NCI-H82 treated with DMSO at 0.1 percent for 48 hours (cell line): ENCODE results near the gene FLT4.

ENCODE experiments used
- DNase-seq: peaks from one replicate; lab custom pipeline; 2025; ENCODE audit not compliant: unreplicated experiment; lab: John Stamatoyannopoulos, UW

FLT4 gene

DNA sequence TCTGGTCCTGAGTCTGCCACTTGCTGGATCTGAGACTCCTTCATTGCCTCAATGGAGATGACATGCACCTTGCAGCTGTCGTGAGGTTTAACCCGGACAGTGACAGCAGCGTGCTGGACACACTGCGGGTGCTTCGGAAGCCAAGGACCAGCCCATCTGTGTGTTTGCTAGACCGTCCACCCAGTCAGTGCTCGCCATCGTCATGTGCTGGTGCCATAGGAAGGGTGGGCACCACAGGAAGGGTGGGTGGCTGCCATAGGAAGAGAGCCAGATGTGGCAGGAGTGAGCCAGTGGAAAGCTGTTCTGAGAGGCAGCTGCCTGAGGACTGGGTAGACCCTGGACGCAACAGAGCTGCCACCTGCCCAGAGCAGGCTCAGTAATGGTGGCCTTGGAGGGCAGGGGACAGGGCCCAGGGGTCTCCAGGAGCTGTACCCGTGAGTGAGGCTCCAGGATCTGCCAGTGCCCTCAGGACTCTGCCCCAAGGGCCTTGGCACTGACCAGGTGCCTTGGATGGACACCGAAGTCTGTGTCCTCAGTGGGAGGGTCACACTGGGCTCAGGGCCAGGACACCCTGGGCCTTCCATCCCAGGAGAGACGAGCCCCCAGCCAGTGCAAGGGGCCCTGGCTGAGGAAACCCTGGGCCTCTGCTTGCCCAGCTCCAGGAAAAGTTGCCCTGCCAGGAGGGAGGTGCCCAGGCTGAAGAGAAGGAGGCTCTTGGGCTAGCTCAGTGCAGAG is 21.8 kb downstream of the FLT4 start:
- DNase-seq: no peak

DNA sequence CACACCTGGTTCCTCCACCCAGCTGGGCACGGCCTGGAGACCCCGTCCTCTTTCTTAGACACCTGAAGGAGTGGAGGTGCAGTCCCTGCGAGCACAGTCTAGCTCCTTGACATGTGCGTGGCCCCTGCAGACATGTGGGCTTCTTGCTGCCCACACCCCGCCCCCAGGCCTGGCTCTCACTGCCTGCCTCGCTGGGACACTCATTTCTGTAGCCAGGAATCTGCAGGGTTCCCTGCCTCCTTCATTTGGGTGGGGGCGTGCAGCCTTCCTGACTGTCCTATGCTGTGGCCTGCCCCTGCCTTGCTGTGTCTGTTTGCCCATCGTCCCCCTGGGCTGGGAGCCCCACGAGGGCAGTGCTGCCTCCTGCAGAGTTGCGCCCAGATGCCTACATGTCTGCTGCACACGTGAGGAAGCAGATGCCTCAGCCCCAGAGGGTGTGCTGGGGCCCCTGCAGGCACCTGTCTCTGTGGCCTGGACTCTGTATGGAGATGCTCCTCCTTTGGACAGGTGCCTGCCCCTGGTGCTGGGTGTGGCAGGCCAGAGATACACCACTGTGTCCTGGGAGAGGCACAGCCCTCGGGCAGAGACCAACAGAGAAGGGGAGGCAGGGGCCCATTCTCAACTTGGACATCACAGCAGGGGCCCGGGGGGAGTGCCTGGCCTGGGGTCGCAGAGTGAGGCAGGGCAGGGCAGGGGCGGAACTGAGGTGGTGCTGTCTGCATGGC is 22.6 kb downstream of the FLT4 start:
- DNase-seq: no peak

DNA sequence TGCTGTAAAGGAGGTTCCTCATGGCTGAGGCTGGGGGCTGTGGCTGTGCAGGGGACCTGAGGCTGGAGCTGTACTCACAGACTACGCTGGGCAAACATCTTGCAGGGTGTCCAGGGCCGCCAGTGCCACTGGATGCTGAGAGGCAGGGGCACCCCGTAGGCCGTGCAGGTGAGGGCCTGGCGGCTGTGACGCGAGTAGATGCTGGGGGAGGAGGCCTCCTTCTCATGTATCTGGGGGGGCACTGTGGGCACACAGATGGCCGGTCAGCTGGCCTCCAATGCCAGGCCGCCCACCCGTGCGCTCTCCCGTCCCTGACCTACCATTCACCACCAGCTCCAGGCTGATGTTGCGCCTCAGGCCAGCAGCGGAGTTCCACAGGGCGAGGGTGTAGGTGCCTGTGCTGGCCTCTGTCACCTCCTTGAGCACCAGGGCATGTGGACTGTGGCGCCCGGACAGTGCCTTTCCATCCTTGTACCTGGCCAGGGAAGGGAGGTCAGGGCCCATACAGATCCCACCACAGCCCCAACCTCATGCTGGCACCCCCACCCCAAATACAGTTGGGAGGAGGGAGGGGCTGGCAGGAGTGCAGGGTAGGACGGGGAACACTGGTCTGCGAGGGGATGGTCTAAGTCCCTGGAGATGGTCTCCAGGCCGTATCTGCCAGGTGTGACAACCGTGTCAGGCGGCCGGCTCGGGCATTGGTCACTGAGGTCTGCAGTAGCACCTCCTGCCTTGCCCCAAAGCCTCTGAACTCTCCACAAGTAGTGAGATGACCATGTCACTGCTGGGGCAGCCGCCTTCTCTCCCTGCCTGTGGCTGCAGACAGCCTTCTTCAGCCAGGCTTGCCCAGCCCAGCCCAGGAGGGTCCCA is 23.4 kb downstream of the FLT4 start:
- no peak for DNase-seq

DNA sequence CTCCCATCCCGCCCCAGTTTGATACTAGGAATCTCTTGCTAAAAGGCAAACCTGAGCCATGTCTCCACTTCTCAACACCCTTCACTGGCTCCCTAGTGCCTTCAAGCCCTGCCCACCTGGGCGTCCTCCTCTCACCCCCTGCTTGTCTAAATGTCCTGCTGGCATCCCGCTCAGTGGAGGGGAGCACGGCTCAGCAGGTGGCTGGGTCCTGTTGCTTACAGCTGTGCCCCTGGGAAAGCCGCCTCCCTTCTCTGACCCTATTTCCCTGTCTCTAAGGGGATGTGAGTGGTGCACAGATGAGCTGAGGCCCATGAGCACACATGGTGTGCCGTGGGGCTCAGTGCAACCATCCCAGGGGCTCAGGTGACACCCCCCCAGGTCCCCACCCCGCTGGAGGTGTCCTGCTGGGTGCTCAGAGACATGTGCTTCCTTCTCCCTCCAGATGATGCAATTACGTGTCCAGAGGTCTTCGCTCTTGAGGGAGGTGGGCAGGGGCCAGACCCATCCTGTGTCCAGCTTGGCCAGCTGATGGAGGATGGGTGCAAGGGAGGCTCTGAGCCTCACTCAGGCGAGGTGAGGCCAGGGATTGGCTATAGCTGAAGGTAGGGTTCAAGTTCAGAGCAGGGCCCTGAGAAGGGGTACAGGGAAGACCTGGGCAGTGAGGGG is 24.1 kb downstream of the FLT4 start:
- no peak for DNase-seq

DNA sequence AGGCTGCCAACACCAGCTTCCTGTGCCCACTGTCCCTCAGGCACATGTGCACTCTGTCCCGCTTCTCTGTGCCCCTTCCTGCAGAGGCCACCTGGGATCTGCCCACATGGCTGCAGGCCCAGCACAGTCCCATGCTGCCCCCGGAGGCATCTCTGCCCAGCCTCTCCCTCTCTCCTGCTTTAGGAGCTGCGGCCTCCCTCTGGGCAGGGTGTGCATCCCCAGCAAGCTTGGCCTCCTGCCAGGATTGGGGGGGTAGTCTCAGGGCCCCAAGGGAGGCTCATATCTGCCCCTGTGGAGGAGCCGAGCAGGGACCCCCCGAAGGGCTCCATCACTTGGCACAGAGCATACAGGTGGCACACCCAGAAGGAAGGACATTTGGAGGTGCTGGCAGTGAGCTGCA is 24.8 kb downstream of the FLT4 start:
- no peak for DNase-seq

DNA sequence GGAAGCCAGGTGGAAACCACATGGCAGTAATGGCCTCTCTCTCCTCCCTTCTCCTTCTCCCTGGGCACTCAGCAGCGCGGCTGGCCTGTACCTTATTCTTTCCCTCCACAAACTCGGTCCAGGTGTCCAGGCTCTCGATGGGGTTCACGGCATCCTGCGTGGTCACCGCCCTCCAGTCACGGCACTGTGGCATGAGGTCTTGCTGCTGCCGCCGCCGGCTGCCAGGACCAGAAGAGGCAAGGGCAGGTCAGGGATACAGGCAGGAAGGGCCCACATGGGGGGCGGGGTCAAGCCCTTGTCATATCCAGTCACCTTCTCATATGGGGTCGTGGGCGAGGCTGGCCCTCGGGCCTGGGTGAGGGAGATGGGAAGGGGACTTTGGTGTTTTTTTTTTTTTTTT is 25.6 kb downstream of the FLT4 start:
- DNase-seq: no peak

DNA sequence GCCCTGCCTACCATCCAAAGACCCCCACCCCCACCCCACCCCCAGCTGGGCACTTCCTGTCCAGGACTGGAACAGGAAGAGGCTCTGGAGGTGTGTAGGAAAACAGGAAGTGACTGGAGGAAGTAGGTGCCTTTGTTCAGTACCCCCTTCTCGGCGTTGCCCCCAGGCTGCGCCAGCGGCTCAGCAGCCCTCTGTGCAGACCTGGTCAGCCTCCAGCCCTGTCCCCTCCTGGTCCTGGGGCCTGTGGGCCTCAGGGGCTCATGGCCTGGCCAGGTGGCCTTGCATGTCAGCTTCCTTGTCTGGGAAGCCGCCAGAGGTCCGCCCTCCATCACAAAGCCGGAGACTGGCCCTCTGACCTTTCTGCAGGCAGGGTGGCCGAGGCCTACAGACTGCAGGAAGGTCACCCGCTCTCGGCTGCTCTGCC is 26.0 kb downstream of the FLT4 start:
- DNase-seq: no peak

DNA sequence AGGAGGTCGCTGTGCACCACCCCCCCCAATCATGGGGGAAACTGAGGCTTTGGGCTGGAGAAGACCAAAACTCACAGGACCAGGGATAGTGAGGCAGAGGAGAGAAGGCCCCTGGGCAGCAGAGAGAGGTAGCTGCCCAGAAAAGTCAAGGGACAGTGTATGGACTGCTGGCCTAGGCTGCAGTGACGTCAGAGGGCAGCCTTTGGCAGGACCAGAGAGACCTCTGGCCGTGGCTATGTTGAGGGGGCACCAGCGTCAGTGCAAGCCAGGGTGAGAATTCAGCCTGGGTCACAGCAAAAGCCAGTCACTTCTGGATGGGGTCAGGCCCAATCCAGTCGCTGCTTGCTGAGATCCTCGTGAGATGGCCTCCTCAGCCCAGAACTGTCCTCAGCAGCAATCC is 26.5 kb downstream of the FLT4 start:
- DNase-seq: no peak

DNA sequence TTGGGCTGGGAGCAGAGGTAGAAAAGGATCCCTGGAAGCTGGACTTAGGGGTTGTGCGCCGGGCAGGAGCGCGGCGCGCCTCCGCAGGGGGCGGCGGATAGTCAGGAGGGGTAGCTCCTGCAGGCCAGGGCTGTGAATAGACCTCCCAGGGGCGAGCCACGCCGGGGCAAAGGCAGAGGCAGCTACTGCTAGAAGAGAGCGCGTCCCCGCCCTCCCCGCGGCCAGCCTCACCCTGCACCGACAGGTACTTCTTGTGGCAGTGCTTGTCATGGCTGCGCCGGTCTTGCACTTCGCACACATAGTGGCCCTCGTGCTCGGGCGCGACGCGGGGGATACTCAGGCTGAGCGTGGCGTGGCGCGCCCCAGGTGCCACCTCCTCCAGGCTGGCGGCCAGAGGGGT is 28.1 kb downstream of the FLT4 start:
- DNase-seq: no peak

DNA sequence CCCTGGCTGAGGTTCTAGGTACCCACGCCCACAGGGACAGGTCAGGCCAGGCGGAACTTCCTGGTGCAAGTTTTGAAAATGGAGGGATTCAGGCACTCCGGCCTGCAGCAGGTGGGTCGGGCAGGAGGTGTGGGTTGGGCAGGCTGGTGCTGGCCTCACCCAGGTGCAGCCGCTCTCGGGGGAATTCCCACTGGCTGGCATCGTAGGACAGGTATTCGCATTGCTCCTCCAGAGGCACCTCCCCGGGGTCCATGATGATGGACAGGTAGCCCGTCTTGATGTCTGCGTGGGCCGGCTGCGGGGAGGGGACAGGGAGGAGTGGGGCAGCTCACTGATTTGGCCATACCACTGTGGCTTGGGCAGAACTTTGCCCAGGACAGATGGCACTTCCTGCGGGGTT is 29.4 kb downstream of the FLT4 start:
- DNase-seq: no peak

DNA sequence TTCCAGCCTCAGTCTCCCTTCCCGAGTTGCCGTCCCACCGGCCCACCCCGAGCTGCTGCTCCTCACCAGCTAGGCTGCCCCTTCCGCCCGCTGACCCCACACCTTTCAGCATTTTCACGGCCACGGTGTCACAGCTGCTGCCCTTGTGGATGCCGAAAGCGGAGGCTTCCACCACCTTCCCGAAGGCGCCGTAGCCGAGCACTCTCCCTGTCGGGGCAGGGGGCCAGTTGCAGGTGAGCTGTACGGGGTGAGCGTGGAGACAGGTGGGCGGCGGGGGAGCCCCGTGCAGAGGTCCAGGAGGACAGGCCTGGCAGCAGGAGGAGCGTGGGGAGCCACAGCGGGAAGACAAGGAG is 29.9 kb downstream of the FLT4 start:
- DNase-seq: no peak

DNA sequence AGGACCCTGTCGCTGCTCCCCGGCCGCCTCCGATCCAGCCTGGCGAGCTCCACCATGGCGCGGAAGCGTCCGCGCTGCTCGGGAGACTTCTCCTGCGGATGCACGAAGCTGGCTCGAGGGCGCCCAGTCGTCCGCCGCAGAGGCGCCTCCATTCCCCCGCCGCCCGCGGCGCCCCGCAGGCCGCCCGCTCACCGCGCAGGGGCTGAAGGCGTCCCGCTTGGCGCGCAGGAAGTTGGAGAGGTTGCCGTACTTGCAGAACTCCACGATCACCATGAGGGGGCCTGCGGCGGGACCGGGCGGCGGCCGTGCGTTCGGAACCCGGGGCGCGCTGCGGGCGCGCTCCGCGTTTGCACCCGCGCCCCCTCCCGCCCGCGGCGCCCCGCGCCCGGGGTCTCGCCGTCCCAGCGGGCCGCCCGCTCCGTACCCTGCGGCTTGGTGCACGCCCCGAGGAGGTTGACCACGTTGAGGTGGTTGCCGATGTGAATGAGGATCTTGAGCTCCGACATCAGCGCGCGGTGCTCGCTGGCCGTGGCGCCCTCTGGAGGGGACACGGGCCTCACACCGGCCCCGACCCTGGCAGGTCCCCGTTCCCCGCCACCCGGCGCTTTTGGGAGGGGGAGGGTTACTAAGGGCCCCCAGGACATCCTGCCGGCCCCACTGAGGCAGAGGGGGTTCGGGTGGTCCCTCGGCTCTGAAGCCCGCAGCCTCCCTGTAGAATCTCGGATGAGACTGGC is 30.4 kb downstream of the FLT4 start:
- peak; percentile 3 for DNase-seq

DNA sequence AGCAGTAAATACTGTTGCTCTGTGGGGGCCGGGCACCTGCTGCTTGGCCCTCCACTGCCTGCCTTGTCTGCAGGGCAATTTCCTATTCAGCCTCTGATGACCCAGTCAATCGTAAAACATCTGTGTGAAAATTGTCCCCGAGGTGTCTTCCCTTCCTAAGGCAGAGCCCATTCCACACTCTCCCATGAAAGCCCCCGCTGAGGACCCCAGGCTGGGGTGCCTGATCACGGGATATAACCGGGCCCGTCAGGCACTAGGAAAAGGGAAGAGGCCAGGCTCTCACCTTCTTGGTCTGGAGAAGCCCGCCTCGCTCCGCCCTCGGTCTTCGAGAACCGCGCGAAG is 30.9 kb downstream of the FLT4 start:
- DNase-seq: no peak

DNA sequence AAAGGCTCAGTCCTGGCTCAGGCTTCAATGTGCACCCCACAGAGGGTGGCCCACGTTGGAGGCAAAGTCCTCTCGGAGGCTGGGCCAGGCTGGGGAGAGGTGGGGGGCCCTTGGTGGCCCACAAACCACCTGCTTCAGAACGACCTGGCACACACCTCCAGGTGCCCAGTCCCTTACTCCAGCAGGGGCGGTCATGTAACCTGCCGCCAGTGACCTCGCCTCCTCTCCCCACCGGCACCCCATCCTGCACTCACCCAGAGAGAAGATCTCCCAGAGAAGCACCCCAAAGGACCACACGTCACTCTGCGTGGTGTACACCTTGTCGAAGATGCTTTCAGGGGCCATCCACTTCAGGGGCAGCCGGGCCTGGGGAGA is 35.6 kb downstream of the FLT4 start:
- no peak for DNase-seq

DNA sequence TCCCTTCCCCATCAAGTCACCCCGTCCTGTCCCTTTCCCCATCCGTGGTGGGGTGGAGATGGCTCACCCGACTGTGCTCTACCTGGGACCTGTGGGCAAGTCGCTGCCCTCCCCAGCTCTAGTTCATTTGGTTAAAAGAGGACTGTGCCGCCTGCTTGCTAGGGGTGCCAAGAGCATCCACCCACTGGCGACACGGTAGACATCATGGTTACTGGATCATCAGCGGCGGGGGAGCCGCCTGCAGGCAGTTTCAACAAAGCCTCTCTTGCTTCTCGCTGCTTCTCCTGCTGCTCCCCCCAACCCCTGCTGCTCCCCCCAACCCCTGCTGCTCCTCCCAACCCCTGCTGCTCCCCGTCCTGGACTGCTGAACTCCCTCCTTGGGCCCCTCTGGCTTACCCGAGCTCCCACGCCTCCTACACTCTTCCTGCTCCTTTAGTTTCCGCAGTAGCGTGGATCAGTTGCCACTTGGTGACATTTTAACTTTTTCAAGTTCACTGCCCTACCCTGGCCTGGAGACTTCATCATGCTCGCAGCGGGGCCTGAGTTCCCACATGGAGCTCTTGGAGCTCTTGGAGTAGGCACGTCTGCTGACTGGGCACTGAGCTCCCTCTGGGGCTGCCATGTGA is 36.1 kb downstream of the FLT4 start:
- no peak for DNase-seq

DNA sequence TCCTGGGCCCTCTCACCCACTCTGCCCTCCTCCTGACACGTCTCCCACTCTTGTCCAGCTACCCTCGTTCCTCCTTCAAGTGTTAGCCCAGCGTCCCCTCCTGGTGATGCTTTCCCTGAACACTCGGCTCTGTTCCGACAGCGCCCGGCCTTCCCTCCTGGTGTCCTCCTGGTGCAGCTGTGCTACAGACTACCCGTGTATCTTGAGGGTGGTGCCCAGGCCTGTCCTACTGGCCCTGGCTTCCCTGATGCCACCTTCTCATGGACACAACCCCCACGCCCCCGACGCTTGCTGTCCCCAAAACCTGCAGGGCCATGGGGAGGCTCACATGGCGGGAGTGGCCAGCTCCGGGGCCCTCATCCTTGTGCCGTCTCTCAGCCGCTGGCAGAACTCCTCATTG is 36.7 kb downstream of the FLT4 start:
- DNase-seq: no peak

DNA sequence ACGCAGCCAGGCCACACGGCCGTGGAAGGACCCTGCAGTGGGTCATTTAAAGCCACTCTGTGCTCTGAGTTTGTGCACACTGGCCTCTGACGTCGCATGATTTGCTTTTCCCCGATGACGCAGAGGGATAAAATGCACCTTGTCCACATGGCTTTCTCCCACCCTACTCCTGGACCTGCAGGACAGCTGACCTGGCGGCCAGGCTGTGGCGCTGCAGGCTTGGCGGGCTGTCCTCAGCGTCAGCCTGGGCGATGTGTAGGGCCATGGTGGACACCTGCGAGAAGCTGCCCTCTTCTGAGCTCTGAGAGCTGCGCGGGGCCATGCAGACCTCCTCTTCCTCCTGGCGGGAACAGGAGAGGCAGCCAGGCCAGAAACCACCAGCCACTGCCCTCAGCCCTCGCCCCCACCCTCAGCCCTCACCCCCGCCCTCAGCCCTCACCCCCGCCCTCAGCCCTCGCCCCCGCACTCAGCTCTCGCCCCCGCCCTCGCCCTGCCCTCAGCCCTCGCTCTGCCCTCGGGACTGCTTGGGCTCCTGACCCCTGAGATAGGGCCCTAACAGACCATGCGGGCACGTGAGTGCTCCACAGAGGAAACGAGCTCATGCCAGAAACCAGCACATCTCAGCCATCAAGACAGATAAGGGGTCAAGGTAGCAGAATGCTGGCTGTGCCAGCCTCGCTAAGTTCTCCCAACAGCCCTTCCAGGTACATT is 38.1 kb downstream of the FLT4 start:
- no peak for DNase-seq

DNA sequence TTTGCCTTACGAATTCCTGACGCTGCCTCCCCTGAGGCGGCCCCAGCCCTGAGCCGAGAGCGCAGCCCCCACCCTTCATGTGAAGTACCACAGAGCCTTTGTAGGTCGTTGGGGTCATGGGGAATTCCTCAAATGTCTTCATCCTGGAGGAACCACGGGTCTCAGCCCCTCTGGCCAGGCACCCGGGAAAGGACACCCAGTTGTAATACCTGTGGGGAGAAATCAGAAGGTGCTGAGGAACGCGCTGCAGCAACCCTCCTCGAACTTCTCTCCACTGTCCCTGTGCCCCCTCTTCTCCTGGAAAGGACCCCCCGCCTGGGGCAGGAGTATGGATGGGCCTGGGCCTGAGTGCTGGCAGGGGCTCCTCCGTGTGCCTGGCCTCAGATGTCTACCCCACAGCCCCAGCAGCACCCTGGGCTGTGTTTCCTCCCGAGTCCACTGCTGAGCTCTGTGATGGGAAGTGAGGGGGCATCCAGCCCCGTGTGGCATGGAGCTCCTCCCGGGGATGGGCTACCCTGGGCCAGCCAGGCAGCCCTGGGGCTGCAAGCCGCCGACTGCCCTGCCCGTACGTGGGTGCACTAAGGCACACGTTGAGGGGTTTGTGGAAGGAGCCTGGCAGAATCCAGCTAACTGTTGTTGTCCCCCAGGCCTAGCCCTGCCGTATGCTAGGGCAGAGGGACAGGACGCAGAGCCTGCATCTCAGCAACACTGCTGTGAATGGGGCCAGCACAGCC is 39.4 kb downstream of the FLT4 start:
- no peak for DNase-seq

DNA sequence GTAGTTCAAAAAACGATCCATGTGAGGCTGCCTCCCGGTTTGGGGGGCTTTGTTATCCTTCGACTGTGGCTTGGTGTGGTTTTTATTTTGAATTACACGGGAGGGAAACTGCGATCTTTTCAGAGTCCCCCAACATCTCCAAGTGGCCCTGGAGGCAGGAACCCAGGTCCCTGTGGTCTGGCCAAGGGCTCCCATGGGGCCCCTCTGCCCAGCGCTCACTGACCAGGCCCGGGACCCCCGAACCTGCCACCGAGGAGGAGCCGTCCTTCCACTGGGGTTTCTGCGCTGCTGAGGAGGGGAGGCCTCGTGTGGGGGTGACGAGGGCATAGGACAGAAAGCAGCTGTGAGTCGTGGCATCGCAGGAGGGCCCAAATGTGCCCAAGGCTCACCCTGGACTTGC is 40.0 kb downstream of the FLT4 start:
- DNase-seq: no peak
